ENCODE results near the gene SRGAP3. TPM values are rescaled to one million over a fixed set of nuclear protein-coding genes. Genes with fewer than 3 reads are reported as not detected.

Gene SRGAP3
- total and polyA plus RNA-seq, 10 of the 15 experiments (the other 5 are each of a cell fraction or from before 2014, with no cell fraction given) = 0.32 to 1.7 (median 0.99) TPM

- no peak overlapping the region for H2AFZ ChIP-seq (ENCODE audit: control insufficient read depth, low read depth, low read length)
- no peaks in the 10 kb centered on the region for H3K4me1 ChIP-seq (ENCODE audit: control insufficient read depth, insufficient read depth, low read length)
- no peak for DNase-seq (ENCODE audit: low read depth, low spot score)
- H3K79me2 ChIP-seq (ENCODE audit: control insufficient read depth, insufficient read depth, low read length) = no peaks in the 10 kb centered on the region
- H4K20me1 ChIP-seq (ENCODE audit: control insufficient read depth, insufficient read depth) = no peaks in the 10 kb centered on the region
- ChIA-PET POLR2A (no interaction called here), RAD21 (ENCODE audit: unreplicated experiment) (no interaction called here), SMC1A (ENCODE audit: uncharacterized antibody, unreplicated experiment) (no interaction called here), CTCF (no interaction called here)
- in situ Hi-C loops (cut with MboI) (no loop called here), intact Hi-C loops (cut with micrococcal nuclease; ENCODE audit: unreplicated experiment) (no loop called here)
- peaks cover 0 to 1% of the 10 kb centered on the region in 2 experiments; a peak in 1 of 4 replicates for H3K27me3 ChIP-seq (replicated peaks in 1 of 2; ENCODE audit: control insufficient read depth in 2 of 2, insufficient read depth in 2 of 2, low read length in 1 of 2)
- H3K27ac ChIP-seq (ENCODE audit: control insufficient read depth, insufficient read depth) = no peak overlapping the region
- H3K36me3 ChIP-seq (ENCODE audit: control insufficient read depth in 2 of 2, insufficient read depth in 2 of 2, low read length in 1 of 2) = no peaks in the 10 kb centered on the region
- no peak for FAIRE-seq
- H3K9ac ChIP-seq (ENCODE audit: control insufficient read depth, insufficient read depth, low read length) = no peak overlapping the region
- H3K4me2 ChIP-seq (ENCODE audit: control insufficient read depth, insufficient read depth) = no peak overlapping the region
- H3K4me3 ChIP-seq = no peak overlapping the region
- 67% methylated on average over 8 of the region's 8 CpGs for WGBS (ENCODE audit: insufficient coverage, insufficient replicate concordance, low lambda C conversion rate, missing lambda C conversion rate)
- no peak for ATAC-seq
- no peaks in the 10 kb centered on the region for H3K9me3 ChIP-seq (replicated peaks; ENCODE audit: control insufficient read depth, insufficient read depth, low read length)
- no TSS peak for BruUV-seq (replicated peaks)
- TF ChIP-seq SIN3A (IDR thresholded peaks at IDR 0.05; ENCODE audit: low read depth, low read length) (no peak), SUPT20H (IDR thresholded peaks at IDR 0.05; ENCODE audit: borderline replicate concordance, control insufficient read depth, low read depth, low read length) (no peak), ETV6 (conservative IDR thresholded peaks at IDR 0.05 in 1 of 2, IDR thresholded peaks at IDR 0.05 in 1 of 2; ENCODE audit: borderline replicate concordance in 1 of 2, low read depth in 1 of 2) (no peak), RELA (IDR thresholded peaks at IDR 0.05; ENCODE audit: borderline replicate concordance, partially characterized antibody) (no peak), CBFB (IDR thresholded peaks at IDR 0.05; ENCODE audit: low read depth) (no peak), PAX8 (IDR thresholded peaks at IDR 0.05) (no peak), E2F8 (IDR thresholded peaks at IDR 0.05; ENCODE audit: low read depth, partially characterized antibody) (no peak), CREM (IDR thresholded peaks at IDR 0.05; ENCODE audit: low read depth) (no peak), WRNIP1 (IDR thresholded peaks at IDR 0.05; ENCODE audit: borderline replicate concordance, low read depth, low read length) (no peak), TBL1XR1 (IDR thresholded peaks at IDR 0.05; ENCODE audit: low read depth, low read length) (no peak), FOXK2 (IDR thresholded peaks at IDR 0.05) (no peak), ZNF24 (IDR thresholded peaks at IDR 0.05) (no peak), EZH2 (IDR thresholded peaks at IDR 0.05; ENCODE audit: borderline replicate concordance, control insufficient read depth, low read depth, low read length) (no peak), SMC3 (IDR thresholded peaks at IDR 0.05; ENCODE audit: borderline replicate concordance, low read length) (no peak), CREB1 (IDR thresholded peaks at IDR 0.05; ENCODE audit: low read depth) (no peak), IRF4 (IDR thresholded peaks at IDR 0.05; ENCODE audit: low read depth, low read length) (no peak)
- TF ChIP-seq, protein P1, sequence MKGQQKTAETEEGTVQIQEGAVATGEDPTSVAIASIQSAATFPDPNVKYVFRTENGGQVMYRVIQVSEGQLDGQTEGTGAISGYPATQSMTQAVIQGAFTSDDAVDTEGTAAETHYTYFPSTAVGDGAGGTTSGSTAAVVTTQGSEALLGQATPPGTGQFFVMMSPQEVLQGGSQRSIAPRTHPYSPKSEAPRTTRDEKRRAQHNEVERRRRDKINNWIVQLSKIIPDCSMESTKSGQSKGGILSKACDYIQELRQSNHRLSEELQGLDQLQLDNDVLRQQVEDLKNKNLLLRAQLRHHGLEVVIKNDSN (IDR thresholded peaks at IDR 0.05; ENCODE audit: borderline replicate concordance, extremely low read length, insufficient read depth, low read depth, low read length) = no peak
Measured at GRCh38 chr3:9190276-9190675, 59.2 kb downstream of the SRGAP3 start.
